GDM1 (cell line): ENCODE measurements around the gene HLA-E.
"Not testable (repeated sequence)": the region's sequence is repeated elsewhere in the genome, so short reads cannot be mapped to it uniquely, and the experiment has no call there.

ENCODE experiments used
- DNase-seq: peaks from one replicate; lab custom pipeline; 2025; lab: John Stamatoyannopoulos, UW

The HLA-E gene

DNA sequence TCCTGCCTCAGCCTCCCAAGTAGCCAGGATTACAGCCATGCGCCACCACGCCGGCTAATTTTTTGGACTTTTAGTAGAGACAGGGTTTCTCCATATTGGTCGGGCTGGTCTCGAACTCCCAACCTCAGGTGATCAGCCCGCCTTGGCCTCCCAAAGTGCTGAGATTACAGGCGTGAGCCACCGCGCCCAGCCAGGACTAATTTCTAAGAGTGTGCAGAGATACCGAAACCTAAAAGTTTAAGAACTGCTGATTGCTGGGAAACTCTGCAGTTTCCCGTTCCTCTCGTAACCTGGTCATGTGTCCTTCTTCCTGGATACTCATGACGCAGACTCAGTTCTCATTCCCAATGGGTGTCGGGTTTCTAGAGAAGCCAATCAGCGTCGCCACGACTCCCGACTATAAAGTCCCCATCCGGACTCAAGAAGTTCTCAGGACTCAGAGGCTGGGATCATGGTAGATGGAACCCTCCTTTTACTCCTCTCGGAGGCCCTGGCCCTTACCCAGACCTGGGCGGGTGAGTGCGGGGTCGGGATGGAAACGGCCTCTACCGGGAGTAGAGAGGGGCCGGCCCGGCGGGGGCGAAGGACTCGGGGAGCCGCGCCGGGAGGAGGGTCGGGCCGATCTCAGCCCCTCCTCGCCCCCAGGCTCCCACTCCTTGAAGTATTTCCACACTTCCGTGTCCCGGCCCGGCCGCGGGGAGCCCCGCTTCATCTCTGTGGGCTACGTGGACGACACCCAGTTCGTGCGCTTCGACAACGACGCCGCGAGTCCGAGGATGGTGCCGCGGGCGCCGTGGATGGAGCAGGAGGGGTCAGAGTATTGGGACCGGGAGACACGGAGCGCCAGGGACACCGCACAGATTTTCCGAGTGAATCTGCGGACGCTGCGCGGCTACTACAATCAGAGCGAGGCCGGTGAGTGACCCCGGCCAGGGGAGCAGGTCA, at the start of gene HLA-E:
TSS of gene HLA-E (plus strand) at position 429 of the 945 bp plus-strand sequence. CDS start at position 452, 23 bp downstream.
- DNase-seq: peak; percentile 97

GRCh38 chr6:30441171-30441570, 48.1 kb upstream of the HLA-E start:
- DNase-seq: no peak

GRCh38 chr6:30443657-30444450, 45.5 kb upstream of the HLA-E start:
- no peak for DNase-seq

- no peak for DNase-seq
Observed at GRCh38 chr6:30444451-30444742, 44.9 kb upstream of the HLA-E start.

- no peak for DNase-seq
Observed at GRCh38 chr6:30446259-30446658, 43.0 kb upstream of the HLA-E start.

GRCh38 chr6:30447237-30447636, 42.1 kb upstream of the HLA-E start:
- no peak for DNase-seq

GRCh38 chr6:30450548-30450908, 38.8 kb upstream of the HLA-E start:
- DNase-seq: no peak

DNA sequence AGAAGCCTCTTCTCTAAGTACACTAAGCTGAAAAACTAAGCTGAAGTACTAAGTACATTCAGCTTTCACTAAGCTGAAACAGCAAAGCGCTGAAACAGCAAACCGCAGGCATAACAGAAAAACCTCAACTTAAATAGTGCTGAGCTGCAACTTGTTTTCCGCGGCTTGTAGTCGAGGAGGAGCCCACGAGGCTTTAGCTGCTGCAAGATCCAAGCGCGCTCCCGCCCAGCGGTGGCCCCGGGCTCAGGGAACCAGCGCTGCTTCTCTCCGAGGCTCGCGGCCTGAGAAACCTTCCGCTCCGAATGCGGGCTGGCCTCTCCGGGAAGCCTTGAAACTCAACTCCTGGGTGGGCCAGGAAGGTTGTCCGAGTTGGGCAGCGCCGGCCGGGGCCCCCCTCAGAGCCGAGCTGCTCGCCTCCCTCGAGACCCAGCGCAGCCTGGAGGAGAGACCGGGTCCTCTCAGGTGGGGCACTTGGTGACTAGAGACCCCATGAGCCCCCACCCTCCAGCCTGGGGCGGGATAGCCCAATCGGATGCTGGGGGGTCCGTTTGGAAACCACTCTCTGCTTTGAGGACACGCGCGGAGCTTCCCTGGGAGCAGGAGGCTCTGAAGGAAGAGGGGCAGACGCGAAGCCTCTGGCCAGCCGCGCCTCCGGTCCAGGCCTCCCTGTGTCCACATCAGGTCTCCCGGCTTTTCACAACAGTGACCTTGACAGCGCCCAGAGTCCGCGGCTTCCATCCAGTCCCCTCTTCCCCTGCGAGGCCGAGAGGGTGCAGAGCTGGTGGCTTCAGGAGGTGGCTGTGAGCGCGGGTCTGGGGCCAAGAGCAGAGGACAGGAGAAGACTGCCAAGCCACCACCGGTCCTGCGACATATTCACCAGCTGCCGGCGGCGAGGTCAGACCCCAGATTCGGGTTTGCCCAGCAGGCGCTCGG, 38.1 kb upstream of the HLA-E start:
- peak; percentile 83 for DNase-seq

DNA sequence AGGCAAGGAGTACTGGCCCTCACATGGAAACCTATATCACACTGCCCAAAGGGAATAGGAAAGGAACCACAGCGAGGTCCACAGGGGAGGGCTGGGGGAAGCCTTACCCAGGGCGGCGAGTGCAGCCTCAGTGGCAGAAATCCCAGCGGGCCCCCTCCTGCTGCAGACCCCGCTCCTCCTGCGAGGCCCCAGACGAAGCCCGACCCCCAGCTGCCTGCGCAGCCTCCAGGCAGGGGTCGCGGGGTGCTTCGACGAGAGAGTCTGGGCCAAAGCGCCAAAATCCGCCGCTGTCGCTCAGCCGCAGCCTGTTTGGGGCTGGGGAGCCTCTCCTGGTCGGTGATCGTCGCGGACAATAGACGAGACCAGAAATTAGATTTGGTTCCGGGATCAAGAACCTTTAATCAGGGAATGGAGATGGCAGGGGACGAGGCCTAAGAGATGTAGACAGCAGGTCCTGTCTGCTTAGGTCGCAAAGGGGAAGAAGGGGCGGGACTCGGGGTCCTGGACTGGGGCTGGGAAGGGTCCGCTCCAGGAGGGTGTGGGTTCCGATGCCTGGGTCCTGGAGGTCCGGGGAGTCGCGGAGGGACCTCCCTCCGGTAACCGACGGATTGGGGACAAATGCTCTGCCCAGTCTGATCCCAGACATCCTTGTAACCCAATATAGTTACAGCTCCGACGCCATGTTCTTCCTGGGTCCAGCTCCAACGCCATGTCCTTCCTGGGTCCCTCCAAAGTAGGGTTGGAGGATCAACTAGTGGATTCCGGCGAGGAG, 36.4 kb upstream of the HLA-E start:
- no peak for DNase-seq

DNA sequence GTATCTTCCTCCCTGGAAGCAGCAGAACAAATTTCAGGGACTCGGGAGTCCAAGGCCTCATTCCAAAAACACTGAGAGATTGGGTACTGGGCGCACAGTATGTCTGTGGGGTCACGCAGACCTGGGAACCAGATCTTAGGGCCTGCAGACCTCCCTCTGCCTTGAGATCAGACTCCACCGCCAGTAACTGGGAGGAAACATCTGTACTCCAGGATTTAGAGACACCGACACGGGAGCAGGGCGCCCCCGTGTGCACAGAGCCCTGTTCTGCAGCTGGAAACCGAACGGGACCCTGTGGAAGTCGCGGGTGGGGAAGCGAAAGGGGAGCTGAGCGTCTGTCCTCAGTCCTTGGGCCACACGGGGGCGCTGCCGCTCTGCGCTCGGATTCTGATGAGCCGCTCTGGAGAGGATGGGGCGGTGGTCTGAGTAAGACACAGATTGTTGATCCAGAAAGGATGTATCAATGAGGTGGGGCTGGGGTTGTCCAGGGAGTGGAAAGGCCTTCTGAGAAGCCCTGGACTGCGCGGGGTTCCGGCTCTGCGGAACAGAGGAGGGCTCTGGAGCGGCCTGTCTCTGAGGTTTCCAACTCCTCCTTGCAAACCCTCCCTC, 35.7 kb upstream of the HLA-E start:
- DNase-seq: peak; percentile 74

- no peak for DNase-seq
Observed at GRCh38 chr6:30459145-30459544, 30.2 kb upstream of the HLA-E start.

GRCh38 chr6:30461055-30461454, 28.3 kb upstream of the HLA-E start:
- no peak for DNase-seq

DNA sequence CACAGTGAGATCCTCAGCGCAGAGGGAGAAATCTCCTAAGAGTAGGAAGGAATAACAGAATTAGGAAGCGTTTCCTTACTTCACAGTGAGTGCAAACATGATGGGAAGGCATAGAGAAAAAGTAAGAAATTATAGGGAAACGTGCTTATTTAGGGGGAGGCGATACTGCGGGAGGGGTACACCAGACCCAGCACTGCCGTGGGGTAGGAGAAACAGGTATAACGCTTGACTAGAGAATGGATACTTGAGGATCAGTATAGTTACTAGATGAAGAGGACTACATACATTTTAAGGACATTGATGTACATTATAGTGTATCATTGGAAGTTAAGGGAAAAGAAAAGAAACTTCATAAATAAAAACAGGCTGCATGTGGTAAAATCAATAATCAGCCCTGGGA, 26.8 kb upstream of the HLA-E start:
- DNase-seq: no peak

DNA sequence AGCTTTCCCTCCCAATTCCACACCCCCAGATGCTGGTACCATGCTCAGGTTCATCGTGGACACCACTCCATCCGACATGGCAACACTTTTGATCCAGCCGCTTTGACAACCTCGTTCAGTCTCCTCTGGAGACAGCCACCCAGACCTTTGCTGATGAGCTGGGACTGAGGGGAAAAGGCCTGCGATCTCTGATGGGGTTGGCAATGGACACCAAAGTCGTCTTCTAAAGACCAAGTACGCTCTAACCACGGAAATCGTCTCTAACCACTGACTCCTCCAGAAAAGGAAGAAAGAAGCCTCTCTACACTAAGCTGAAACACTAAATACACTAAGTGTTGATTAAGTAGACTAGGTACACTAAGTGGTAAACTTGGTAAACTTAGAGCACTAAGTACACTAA, 26.1 kb upstream of the HLA-E start:
- DNase-seq: no peak

- peak; percentile 78 for DNase-seq
Observed at GRCh38 chr6:30463651-30464618, 25.4 kb upstream of the HLA-E start.

DNA sequence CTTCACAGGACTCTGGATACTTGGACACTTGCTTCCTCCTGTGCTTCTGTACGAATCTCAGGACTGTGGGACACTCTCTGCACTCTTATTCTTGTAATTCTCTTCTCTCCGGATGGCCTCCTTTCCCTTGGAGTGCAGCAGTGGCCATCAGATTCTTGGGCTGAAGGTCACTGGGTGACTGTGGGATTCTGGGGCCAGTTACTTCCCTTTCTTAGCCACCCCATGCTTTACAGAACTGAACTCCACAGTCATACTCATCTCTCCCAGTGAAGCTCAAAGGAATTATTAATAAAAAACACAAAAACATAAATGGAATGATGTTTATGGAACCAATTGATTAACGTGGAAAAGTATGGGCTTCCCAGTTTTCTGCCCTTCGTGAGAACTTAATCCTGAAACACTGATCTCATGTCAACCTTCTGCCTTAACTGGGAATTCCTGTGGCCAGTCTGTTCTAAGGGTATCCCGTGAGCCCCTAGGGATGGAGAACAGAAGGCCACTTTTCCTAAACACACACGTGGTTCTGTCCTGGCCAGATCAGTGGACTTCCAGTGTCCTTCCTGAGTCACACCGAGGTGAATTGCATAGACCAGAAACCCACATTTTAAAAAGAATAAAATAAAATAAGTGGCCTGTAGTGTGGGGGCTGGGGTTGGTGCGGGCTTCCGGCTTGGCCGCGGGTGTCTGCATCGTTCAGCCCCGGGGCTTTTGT, 23.6 kb upstream of the HLA-E start:
- DNase-seq: no peak

DNA sequence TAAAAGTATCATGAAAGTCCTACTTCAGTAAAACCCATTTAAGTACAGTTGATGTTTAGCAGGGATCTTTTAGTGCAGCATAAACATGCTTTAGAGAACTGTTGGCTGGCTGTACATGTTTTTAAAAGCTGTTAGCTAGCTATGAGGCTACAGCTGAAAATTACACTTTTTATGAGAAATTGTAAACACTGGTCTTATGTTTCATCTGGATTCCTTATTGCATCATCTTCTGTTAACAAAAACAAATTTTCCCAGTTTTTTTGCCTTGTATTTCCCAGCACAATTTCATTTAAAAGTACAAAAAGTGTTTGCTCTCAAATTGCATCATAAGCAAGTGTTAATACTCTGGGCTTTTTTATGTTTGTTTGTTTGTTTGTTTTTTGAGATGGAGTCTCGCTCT, 18.3 kb upstream of the HLA-E start:
- no peak for DNase-seq

DNA sequence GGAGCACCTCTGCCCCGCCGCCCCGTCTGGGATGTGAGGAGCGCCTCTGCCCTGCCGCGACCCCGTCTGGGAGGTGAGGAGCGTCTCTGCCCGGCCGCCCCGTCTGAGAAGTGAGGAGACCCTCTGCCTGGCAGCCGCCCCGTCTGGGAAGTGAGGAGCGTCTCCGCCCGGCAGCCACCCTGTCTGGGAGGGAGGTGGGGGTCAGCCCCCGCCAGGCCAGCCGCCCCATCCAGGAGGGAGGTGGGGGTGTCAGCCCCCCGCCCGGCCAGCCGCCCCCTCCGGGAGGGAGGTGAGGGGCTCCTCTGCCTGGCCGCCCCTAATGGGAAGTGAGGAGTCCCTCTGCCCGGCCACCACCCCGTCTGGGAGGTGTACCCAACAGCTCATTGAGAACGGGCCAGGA, 14.2 kb upstream of the HLA-E start:
- DNase-seq: not testable (repeated sequence)

- DNase-seq: peak; percentile 56
Observed at GRCh38 chr6:30480536-30481156, 8.7 kb upstream of the HLA-E start.
